LNCaP clone FGC (cell line): ENCODE measurements around the gene EXOC6.

Source experiments
- DNase-seq: peaks from one replicate; pipeline ENCODE4 v3.0.0-alpha.2; 2011; ENCODE audit warnings: low read depth
- H3K4me3 ChIP-seq: 2 replicates; pipeline ENCODE4 v1.5.1; 2011; ENCODE audit warnings: mild to moderate bottlenecking, low read depth, low read length, control low read depth
- CTCF ChIP-seq: IDR thresholded peaks from 2 replicates; pipeline ENCODE4 v1.5.1; 2012; ENCODE audit warnings: mild to moderate bottlenecking; ENCODE audit not compliant: control insufficient read depth, insufficient read depth; ENCODE audit errors: extremely low read depth

Gene EXOC6

GRCh38 chr10:93076871-93077270, 228.6 kb downstream of the EXOC6 start:
- H3K4me3 ChIP-seq = no peak overlapping the region
- no peak for TF ChIP-seq CTCF
- no peak for DNase-seq

- no peak overlapping the region for H3K4me3 ChIP-seq
- no peak for DNase-seq
- no peak for TF ChIP-seq CTCF
These were observed 229.6 kb downstream of the EXOC6 start for GRCh38 chr10:93077860-93078337.

GRCh38 chr10:93079663-93080349, 231.5 kb downstream of the EXOC6 start:
- H3K4me3 ChIP-seq = no peak overlapping the region
- TF ChIP-seq CTCF = no peak
- no peak for DNase-seq

- H3K4me3 ChIP-seq = no peak overlapping the region
- no peak for DNase-seq
- peak; percentile 80 for TF ChIP-seq CTCF
These were observed 232.2 kb downstream of the EXOC6 start for GRCh38 chr10:93080350-93081046.

- TF ChIP-seq CTCF = no peak
- DNase-seq = no peak
- H3K4me3 ChIP-seq = no peak overlapping the region
These were observed 233.0 kb downstream of the EXOC6 start for GRCh38 chr10:93081318-93081717.

GRCh38 chr10:93081834-93082233, 233.5 kb downstream of the EXOC6 start:
- TF ChIP-seq CTCF = no peak
- DNase-seq = no peak
- no peak overlapping the region for H3K4me3 ChIP-seq
